K562 (cell line): ENCODE data around the gene C22orf39. TPM values are rescaled to one million over a fixed set of nuclear protein-coding genes. Genes with fewer than 3 reads are reported as not detected.

Source experiments
- CBX8 ChIP-seq: fragments of 200-600 bp; sonication (generic); IDR thresholded peaks from 2 replicates; pipeline ENCODE4 v1.6.1; 2012; ENCODE audit warnings: borderline replicate concordance, mixed run types, low read depth, mild to moderate bottlenecking, moderate library complexity, mixed read lengths, low read length, control low read depth, inconsistent platforms; ENCODE audit not compliant: poor library complexity, severe bottlenecking; ENCODE audit errors: extremely low read depth
- EP300 ChIP-seq: IDR thresholded peaks from 2 replicates; pipeline ENCODE4 v1.6.1; 2012; ENCODE audit warnings: low read length, improper control_type of control experiment
- JUN ChIP-seq, 2 experiments: sonication (generic) in 1 of 2; formaldehyde crosslinking in 1 of 2; IDR thresholded peaks; 2 replicates each; pipeline versions ENCODE4 v1.6.1 to v1.8.0; 2012 to 2022; ENCODE audit warnings: borderline replicate concordance in 2 of 2, mild to moderate bottlenecking in 2 of 2, improper control_type of control experiment in 1 of 2, low read depth in 1 of 2, low read length in 1 of 2, missing genetic modification reagents in 1 of 2
- JUND ChIP-seq, 2 experiments: IDR thresholded peaks; 2 replicates in 1 of 2; 3 replicates in 1 of 2; pipeline ENCODE4 v1.6.1; 2011; ENCODE audit warnings: borderline replicate concordance in 2 of 2, low read depth in 2 of 2, low read length in 2 of 2, improper control_type of control experiment in 1 of 2, missing biosample characterization in 1 of 2, missing genetic modification characterization in 1 of 2, missing genetic modification reagents in 1 of 2
- RHOXF2B ChIP-seq: fragments of 250-450 bp; sonication (Bioruptor Pico); conservative IDR thresholded peaks from 2 replicates; pipeline ENCODE4 v1.5.1; 2021
- STAT5A ChIP-seq: IDR thresholded peaks from 2 replicates; pipeline ENCODE4 v1.6.1; 2012; ENCODE audit warnings: low read length, inconsistent platforms, borderline replicate concordance
- TBL1XR1 ChIP-seq, 2 experiments: IDR thresholded peaks; 2 replicates each; pipeline ENCODE4 v1.6.1; 2012; ENCODE audit warnings: improper control_type of control experiment in 2 of 2, low read length in 2 of 2, mild to moderate bottlenecking in 1 of 2
- XRCC5 ChIP-seq: fragments of 200-400 bp; formaldehyde crosslinking; IDR thresholded peaks from 2 replicates; pipeline ENCODE4 v1.6.1; 2017; ENCODE audit warnings: low read depth, mild to moderate bottlenecking, low read length
- ZNF12 ChIP-seq: sonication (generic); formaldehyde crosslinking; IDR thresholded peaks from 2 replicates; pipeline ENCODE4 v1.4.0; 2020; ENCODE audit warnings: mild to moderate bottlenecking, missing genetic modification reagents
- ZNF23 ChIP-seq: fragments of 250-450 bp; sonication (Bioruptor Pico); IDR thresholded peaks from 2 replicates; pipeline ENCODE4 v1.4.0; 2020; ENCODE audit warnings: mild to moderate bottlenecking
- ZNF79 ChIP-seq: fragments of 250-450 bp; sonication (Bioruptor Pico); IDR thresholded peaks from 2 replicates; pipeline ENCODE4 v1.4.0; 2020; ENCODE audit warnings: low read depth, mild to moderate bottlenecking, moderate library complexity
- polyA plus RNA-seq, 8 experiments: library from polyadenylated mRNA; depleted of rRNA in 4 of 8; stranded (reverse) in 5 of 8; unstranded in 3 of 8; fragments of >200 nt; fragmentation: Nextera tagmentation in 2 of 8; fragmentation: Illumina TruSeq in 1 of 8; extraction: Ambion mirVana in 2 of 8; extraction: Trizol in 1 of 8; gene quantifications; 2 replicates each; pipeline versions ENCODE4 v1.2.1 to v1.2.3, GENCODE V29; 2011 to 2014; ENCODE audit warnings: inconsistent platforms in 1 of 8, missing spikeins in 1 of 8
- total RNA-seq, 7 experiments: library from RNA; depleted of rRNA in 6 of 7; stranded (reverse); fragments of >200 nt in 6 of 7; fragmentation: Illumina TruSeq in 2 of 7; extraction: Trizol in 2 of 7; gene quantifications; 2 replicates each; pipeline versions ENCODE4 v1.2.1 to v1.2.3, GENCODE V29; 2011 to 2021; ENCODE audit warnings: low replicate concordance in 1 of 7
- TF ChIP-seq, protein P1 (sequence below): fragments of 200-600 bp; sonication (generic); IDR thresholded peaks from one replicate; pipeline ENCODE4 v1.6.1; 2012; ENCODE audit warnings: mild to moderate bottlenecking, low read depth, low read length, inconsistent platforms
- TF ChIP-seq, protein P2 (sequence below): fragments of 450-650 bp; formaldehyde crosslinking; IDR thresholded peaks from 2 replicates; pipeline ENCODE4 v1.4.0; 2022; ENCODE audit warnings: missing genetic modification characterization

The C22orf39 gene
- total and polyA plus RNA-seq, 9 of the 15 experiments (the other 6 are each of a cell fraction or from before 2014, with no cell fraction given), result 20.4 to 139 (median 66.8) TPM

DNA sequence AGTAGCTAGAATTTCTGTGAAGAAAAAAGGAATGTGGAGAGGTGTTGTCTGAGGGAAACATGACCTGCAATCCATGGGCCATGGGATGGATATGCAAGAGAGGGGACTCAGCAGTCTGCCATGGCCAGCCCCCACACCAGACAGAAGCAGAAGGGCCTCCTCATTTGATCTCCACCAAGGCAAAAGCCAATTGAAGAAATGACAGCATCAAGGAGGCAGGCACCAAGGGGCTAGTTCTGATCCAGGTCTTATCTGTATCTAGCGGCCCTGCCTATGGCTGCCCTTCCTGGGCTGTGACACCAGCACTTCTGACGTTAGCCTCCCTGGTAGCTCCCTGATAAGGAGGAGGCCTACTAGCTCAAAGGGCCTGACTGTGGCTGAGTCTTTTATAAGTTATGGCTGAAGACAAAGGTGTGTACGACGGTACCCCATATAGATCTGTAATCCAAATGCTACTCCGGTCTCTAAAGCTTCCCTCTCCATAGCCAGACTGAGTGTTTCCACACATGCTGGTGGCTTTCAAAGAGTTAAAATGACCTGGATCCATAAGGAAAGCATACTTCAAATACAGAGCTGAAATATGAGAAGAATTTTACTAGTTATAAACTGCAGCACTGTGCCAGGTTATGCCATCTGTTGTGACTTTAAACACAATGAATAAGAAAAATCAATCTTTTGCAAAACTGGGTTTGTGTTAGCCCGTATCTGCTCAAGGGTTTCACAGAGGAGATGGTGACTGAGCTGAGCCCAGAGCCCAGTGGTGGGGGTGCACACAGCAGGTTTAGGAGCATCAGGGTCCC, 50.4 kb downstream of the C22orf39 start (continued):
- TF ChIP-seq, protein P1, sequence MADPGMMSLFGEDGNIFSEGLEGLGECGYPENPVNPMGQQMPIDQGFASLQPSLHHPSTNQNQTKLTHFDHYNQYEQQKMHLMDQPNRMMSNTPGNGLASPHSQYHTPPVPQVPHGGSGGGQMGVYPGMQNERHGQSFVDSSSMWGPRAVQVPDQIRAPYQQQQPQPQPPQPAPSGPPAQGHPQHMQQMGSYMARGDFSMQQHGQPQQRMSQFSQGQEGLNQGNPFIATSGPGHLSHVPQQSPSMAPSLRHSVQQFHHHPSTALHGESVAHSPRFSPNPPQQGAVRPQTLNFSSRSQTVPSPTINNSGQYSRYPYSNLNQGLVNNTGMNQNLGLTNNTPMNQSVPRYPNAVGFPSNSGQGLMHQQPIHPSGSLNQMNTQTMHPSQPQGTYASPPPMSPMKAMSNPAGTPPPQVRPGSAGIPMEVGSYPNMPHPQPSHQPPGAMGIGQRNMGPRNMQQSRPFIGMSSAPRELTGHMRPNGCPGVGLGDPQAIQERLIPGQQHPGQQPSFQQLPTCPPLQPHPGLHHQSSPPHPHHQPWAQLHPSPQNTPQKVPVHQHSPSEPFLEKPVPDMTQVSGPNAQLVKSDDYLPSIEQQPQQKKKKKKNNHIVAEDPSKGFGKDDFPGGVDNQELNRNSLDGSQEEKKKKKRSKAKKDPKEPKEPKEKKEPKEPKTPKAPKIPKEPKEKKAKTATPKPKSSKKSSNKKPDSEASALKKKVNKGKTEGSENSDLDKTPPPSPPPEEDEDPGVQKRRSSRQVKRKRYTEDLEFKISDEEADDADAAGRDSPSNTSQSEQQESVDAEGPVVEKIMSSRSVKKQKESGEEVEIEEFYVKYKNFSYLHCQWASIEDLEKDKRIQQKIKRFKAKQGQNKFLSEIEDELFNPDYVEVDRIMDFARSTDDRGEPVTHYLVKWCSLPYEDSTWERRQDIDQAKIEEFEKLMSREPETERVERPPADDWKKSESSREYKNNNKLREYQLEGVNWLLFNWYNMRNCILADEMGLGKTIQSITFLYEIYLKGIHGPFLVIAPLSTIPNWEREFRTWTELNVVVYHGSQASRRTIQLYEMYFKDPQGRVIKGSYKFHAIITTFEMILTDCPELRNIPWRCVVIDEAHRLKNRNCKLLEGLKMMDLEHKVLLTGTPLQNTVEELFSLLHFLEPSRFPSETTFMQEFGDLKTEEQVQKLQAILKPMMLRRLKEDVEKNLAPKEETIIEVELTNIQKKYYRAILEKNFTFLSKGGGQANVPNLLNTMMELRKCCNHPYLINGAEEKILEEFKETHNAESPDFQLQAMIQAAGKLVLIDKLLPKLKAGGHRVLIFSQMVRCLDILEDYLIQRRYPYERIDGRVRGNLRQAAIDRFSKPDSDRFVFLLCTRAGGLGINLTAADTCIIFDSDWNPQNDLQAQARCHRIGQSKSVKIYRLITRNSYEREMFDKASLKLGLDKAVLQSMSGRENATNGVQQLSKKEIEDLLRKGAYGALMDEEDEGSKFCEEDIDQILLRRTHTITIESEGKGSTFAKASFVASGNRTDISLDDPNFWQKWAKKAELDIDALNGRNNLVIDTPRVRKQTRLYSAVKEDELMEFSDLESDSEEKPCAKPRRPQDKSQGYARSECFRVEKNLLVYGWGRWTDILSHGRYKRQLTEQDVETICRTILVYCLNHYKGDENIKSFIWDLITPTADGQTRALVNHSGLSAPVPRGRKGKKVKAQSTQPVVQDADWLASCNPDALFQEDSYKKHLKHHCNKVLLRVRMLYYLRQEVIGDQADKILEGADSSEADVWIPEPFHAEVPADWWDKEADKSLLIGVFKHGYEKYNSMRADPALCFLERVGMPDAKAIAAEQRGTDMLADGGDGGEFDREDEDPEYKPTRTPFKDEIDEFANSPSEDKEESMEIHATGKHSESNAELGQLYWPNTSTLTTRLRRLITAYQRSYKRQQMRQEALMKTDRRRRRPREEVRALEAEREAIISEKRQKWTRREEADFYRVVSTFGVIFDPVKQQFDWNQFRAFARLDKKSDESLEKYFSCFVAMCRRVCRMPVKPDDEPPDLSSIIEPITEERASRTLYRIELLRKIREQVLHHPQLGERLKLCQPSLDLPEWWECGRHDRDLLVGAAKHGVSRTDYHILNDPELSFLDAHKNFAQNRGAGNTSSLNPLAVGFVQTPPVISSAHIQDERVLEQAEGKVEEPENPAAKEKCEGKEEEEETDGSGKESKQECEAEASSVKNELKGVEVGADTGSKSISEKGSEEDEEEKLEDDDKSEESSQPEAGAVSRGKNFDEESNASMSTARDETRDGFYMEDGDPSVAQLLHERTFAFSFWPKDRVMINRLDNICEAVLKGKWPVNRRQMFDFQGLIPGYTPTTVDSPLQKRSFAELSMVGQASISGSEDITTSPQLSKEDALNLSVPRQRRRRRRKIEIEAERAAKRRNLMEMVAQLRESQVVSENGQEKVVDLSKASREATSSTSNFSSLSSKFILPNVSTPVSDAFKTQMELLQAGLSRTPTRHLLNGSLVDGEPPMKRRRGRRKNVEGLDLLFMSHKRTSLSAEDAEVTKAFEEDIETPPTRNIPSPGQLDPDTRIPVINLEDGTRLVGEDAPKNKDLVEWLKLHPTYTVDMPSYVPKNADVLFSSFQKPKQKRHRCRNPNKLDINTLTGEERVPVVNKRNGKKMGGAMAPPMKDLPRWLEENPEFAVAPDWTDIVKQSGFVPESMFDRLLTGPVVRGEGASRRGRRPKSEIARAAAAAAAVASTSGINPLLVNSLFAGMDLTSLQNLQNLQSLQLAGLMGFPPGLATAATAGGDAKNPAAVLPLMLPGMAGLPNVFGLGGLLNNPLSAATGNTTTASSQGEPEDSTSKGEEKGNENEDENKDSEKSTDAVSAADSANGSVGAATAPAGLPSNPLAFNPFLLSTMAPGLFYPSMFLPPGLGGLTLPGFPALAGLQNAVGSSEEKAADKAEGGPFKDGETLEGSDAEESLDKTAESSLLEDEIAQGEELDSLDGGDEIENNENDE, result peak; percentile 79
- TF ChIP-seq CBX8 (no peak), XRCC5 (peak; percentile 43; the same call in 1 of the 2 replicates), EP300 (peak; percentile 98), TBL1XR1 (IDR thresholded peaks at IDR 0.05; ENCODE audit: low read length in 2 of 2) (peak in 1 of 2 experiments; percentile 93; a peak in 3 of 4 replicates), JUN (IDR thresholded peaks at IDR 0.05; ENCODE audit: borderline replicate concordance, low read depth, low read length) (peak; percentile 95), JUN (CRISPR knock-in tag; IDR thresholded peaks at IDR 0.05; ENCODE audit: borderline replicate concordance) (no peak), STAT5A (peak; percentile 93), ZNF23 (CRISPR knock-in tag) (0 out of 2 replicates have a peak, but pooled peaks have one; percentile 29), JUND (IDR thresholded peaks at IDR 0.05; ENCODE audit: borderline replicate concordance, low read depth, low read length) (peak; percentile 98), JUND (tag; IDR thresholded peaks at IDR 0.05; ENCODE audit: borderline replicate concordance, low read depth, low read length) (no peak), ZNF79 (CRISPR knock-in tag) (no peak), ZNF12 (CRISPR knock-in tag) (no peak), RHOXF2B (CRISPR knock-in tag) (0 out of 2 replicates have a peak, but pooled peaks have one; percentile 16)
- TF ChIP-seq, protein P2, sequence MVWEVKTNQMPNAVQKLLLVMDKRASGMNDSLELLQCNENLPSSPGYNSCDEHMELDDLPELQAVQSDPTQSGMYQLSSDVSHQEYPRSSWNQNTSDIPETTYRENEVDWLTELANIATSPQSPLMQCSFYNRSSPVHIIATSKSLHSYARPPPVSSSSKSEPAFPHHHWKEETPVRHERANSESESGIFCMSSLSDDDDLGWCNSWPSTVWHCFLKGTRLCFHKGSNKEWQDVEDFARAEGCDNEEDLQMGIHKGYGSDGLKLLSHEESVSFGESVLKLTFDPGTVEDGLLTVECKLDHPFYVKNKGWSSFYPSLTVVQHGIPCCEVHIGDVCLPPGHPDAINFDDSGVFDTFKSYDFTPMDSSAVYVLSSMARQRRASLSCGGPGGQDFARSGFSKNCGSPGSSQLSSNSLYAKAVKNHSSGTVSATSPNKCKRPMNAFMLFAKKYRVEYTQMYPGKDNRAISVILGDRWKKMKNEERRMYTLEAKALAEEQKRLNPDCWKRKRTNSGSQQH (CRISPR knock-in tag), result peak; percentile 89
